ENCODE data around the gene PLXNA2. TPM values are rescaled to one million over a fixed set of nuclear protein-coding genes. Genes with fewer than 3 reads are reported as not detected.

Gene PLXNA2
- total RNA-seq, 2 experiments from 2014 or later, result 0.23 TPM; not detected in 1

DNA sequence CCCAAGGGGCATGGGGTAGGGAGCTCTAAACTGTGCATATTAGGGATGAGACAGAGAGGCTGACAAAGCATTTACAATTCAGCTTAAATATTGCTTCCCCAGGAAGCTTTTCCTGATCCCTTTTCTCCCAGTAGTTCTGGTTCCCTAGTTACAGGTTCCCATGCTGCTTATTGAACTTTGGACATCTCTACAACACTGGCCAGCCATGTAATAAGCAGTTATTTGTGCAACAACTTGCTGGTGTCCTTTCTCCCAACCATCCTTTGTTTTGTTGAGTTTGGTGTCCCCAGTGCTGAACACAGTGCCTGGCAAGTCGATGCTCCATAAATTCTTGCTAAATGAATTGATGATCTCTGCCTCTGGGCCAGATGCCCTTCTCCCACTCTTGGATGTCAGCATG, 80.6 kb downstream of the PLXNA2 start:
- Histone ChIP-seq H2AFZ (ENCODE audit: low read length) (no peak overlapping the region), H3K9me3 (ENCODE audit: low read length) (no peaks in the 10 kb centered on the region), H3K9me2 (ENCODE audit: insufficient read depth, low read length) (no peaks in the 10 kb centered on the region), H3K4me3 (ENCODE audit: low read depth, low read length, poor library complexity, severe bottlenecking) (no peak overlapping the region), H3K79me2 (ENCODE audit: insufficient read depth, low read depth, low read length) (no peaks in the 10 kb centered on the region), H3K36me3 (ENCODE audit: insufficient read depth, low read length) (no peaks in the 10 kb centered on the region), H3K4me2 (ENCODE audit: low read length) (no peak overlapping the region), H3K27ac (ENCODE audit: low read depth, low read length, poor library complexity, severe bottlenecking) (no peak overlapping the region), H3K4me1 (ENCODE audit: insufficient read depth, low read length, poor library complexity, severe bottlenecking) (peaks cover 5% of the 10 kb centered on the region), H4K20me1 (ENCODE audit: insufficient read depth, low read length) (no peaks in the 10 kb centered on the region)
- TF ChIP-seq, protein P1, sequence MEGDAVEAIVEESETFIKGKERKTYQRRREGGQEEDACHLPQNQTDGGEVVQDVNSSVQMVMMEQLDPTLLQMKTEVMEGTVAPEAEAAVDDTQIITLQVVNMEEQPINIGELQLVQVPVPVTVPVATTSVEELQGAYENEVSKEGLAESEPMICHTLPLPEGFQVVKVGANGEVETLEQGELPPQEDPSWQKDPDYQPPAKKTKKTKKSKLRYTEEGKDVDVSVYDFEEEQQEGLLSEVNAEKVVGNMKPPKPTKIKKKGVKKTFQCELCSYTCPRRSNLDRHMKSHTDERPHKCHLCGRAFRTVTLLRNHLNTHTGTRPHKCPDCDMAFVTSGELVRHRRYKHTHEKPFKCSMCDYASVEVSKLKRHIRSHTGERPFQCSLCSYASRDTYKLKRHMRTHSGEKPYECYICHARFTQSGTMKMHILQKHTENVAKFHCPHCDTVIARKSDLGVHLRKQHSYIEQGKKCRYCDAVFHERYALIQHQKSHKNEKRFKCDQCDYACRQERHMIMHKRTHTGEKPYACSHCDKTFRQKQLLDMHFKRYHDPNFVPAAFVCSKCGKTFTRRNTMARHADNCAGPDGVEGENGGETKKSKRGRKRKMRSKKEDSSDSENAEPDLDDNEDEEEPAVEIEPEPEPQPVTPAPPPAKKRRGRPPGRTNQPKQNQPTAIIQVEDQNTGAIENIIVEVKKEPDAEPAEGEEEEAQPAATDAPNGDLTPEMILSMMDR (conservative IDR thresholded peaks at IDR 0.05; ENCODE audit: low read length), result no peak
- no peak for TF ChIP-seq EZH2phosphoT487 (IDR thresholded peaks at IDR 0.05; ENCODE audit: borderline replicate concordance, low read depth, low read length)
- POLR2A ChIA-PET, result interaction anchor here (1.1 kb wide), 1 partner anchor 16 kb away, joined by 3 read pairs; no protein-coding TSS in a partner anchor
- CTCF ChIA-PET (ENCODE audit: unreplicated experiment), result no interaction called here
- DNase-seq (ENCODE audit: low spot score), result no peak
- BruUV-seq (replicated peaks), result no TSS peak
- intact Hi-C loops (cut with micrococcal nuclease; ENCODE audit: unreplicated experiment), result no loop called here

DNA sequence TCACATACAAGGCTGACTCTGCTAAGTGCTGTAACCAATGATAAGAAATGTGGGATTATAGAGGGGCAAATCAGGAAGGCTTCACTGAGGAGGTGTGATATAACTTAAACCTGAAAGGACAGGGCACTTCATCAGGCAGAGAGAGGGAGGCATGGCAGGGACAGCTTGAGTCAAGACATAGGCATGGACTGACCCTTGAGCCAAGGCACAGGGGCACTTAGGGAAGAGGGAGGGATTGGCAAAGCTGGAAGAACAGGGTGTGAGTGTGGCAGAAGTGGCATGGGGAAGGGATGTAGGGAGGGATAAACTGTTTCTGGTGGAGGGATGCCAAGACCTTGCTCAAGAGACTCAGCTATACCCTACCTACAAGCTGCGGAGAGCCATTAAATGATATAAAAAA, 81.3 kb downstream of the PLXNA2 start:
- BruUV-seq (replicated peaks), result no TSS peak
- H3K36me3 ChIP-seq (ENCODE audit: insufficient read depth, low read length), result no peaks in the 10 kb centered on the region
- no peak for TF ChIP-seq EZH2phosphoT487 (IDR thresholded peaks at IDR 0.05; ENCODE audit: borderline replicate concordance, low read depth, low read length)
- TF ChIP-seq, protein P1 (conservative IDR thresholded peaks at IDR 0.05; ENCODE audit: low read length), result no peak
- peaks cover 5% of the 10 kb centered on the region for H3K4me1 ChIP-seq (ENCODE audit: insufficient read depth, low read length, poor library complexity, severe bottlenecking)
- ChIA-PET CTCF (ENCODE audit: unreplicated experiment) (no interaction called here), POLR2A (interaction anchor here (1.1 kb wide), 1 partner anchor 16 kb away, joined by 3 read pairs; no protein-coding TSS in a partner anchor)
- no peaks in the 10 kb centered on the region for H3K9me2 ChIP-seq (ENCODE audit: insufficient read depth, low read length)
- H2AFZ ChIP-seq (ENCODE audit: low read length), result no peak overlapping the region; the same call in 1 of the 2 replicates
- no peaks in the 10 kb centered on the region for H3K9me3 ChIP-seq (ENCODE audit: low read length)
- no peak overlapping the region for H3K4me3 ChIP-seq (ENCODE audit: low read depth, low read length, poor library complexity, severe bottlenecking)
- no peaks in the 10 kb centered on the region for H4K20me1 ChIP-seq (ENCODE audit: insufficient read depth, low read length)
- no peak for DNase-seq (ENCODE audit: low spot score)
- H3K79me2 ChIP-seq (ENCODE audit: insufficient read depth, low read depth, low read length), result no peaks in the 10 kb centered on the region
- intact Hi-C loops (cut with micrococcal nuclease; ENCODE audit: unreplicated experiment), result no loop called here
- no peak overlapping the region for H3K4me2 ChIP-seq (ENCODE audit: low read length)
- H3K27ac ChIP-seq (ENCODE audit: low read depth, low read length, poor library complexity, severe bottlenecking), result no peak overlapping the region

DNA sequence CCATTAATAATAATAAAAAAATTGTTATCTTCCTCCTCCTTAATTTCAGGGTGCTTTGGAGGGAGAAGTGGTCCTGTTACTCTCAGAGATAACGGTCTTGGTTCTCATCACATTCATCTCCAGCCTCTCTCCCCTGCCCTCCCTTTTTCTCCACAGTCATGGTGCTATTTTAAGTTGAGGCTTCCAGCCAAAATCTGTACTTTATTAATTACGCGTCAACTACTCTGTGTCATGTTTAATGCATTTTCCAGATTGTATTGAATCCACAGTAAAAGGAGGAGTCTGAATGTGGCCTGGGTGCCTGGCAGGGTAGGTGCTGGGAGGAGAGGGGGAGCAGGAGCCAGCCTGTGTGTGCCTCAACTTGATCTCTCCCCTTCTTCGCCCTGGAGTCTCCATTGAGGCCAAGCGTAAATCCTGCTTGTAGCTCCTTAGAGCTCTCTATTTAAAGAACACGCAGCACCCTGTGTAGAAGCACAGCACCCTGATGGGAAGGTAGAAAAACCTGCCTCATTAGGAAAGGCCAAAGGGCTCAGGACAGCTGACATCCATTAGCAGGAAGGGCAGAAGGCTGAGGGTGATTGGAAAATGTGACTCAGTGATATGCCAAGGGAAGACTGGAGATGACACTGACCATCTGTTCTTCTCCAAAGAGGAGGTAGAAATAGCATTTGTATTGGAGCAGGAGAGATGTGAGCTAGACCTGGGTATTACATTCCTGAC, 82.4 kb downstream of the PLXNA2 start:
- Histone ChIP-seq H3K36me3 (ENCODE audit: insufficient read depth, low read length) (no peaks in the 10 kb centered on the region), H3K4me1 (ENCODE audit: insufficient read depth, low read length, poor library complexity, severe bottlenecking) (peaks cover 3% of the 10 kb centered on the region), H2AFZ (ENCODE audit: low read length) (no peak overlapping the region), H3K4me2 (ENCODE audit: low read length) (no peak overlapping the region), H3K9me3 (ENCODE audit: low read length) (no peaks in the 10 kb centered on the region), H3K27ac (ENCODE audit: low read depth, low read length, poor library complexity, severe bottlenecking) (no peak overlapping the region), H3K4me3 (ENCODE audit: low read depth, low read length, poor library complexity, severe bottlenecking) (no peak overlapping the region), H3K79me2 (ENCODE audit: insufficient read depth, low read depth, low read length) (no peaks in the 10 kb centered on the region), H3K9me2 (ENCODE audit: insufficient read depth, low read length) (no peaks in the 10 kb centered on the region), H4K20me1 (ENCODE audit: insufficient read depth, low read length) (no peaks in the 10 kb centered on the region)
- TF ChIP-seq, protein P1 (conservative IDR thresholded peaks at IDR 0.05; ENCODE audit: low read length), result no peak
- TF ChIP-seq EZH2phosphoT487 (IDR thresholded peaks at IDR 0.05; ENCODE audit: borderline replicate concordance, low read depth, low read length), result no peak
- no peak for DNase-seq (ENCODE audit: low spot score)
- BruUV-seq (replicated peaks), result no TSS peak
- ChIA-PET CTCF (ENCODE audit: unreplicated experiment) (no interaction called here), POLR2A (interaction anchor here (0.6 kb wide), 1 partner anchor 472 kb away, joined by 3 read pairs; no protein-coding TSS in a partner anchor)
- intact Hi-C loops (cut with micrococcal nuclease; ENCODE audit: unreplicated experiment), result no loop called here

Measured in OCI-LY7 (cell line).